ENCODE data around the gene STK40. TPM values are rescaled to one million over a fixed set of nuclear protein-coding genes. Genes with fewer than 3 reads are reported as not detected.

The STK40 gene
- polyA plus RNA-seq, 2 of the 4 experiments (the other 2 are of a cell fraction) = 6.0 to 8.9 TPM

DNA sequence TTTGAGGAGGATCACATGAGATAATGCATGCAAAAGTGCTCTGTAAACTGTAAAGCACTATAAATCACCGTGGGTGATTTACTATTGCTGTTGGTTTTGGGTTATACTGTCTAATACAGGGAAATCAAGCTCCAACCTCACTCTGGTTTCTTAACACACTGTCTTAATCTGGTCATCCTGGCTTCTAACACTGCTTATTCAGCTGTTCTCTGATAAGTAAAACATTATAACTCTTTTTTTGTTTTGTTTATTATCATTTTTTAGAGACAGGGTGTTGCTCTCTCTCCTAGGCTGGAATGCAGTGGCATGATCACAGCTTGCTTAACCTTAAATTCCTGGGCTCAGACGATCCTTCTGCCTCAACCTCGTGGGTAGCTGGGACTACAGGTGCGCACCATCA is 33.8 kb upstream of the STK40 start:
- H3K9me3 ChIP-seq = no peaks in the 10 kb centered on the region
- H3K4me2 ChIP-seq = no peak overlapping the region
- no peak for DNase-seq (ENCODE audit: low read depth in 1 of 2, low spot score in 1 of 2)
- POLR2A ChIA-PET = interaction anchor here (1.0 kb wide), 1 partner anchor 33 kb away, joined by 3 read pairs; no protein-coding TSS in a partner anchor
- ATAC-seq = no peak
- WGBS (ENCODE audit: missing lambda C conversion rate) = 74% methylated on average over 4 of the region's 4 CpGs
- TF ChIP-seq RNF2 (IDR thresholded peaks at IDR 0.05; ENCODE audit: borderline replicate concordance, low read depth) (no peak), ZC3H11A (IDR thresholded peaks at IDR 0.05) (no peak), POLR2A (IDR thresholded peaks at IDR 0.05; ENCODE audit: low read length) (no peak), ESRRA (IDR thresholded peaks at IDR 0.05; ENCODE audit: borderline replicate concordance, low read length) (no peak), HEYL (CRISPR knock-in tag; IDR thresholded peaks at IDR 0.05) (no peak), USF2 (IDR thresholded peaks at IDR 0.05) (no peak), PHF8 (IDR thresholded peaks at IDR 0.05; ENCODE audit: borderline replicate concordance, low read depth) (no peak), SMC3 (IDR thresholded peaks at IDR 0.05) (no peak), NR3C1 (IDR thresholded peaks at IDR 0.05) (no peak), ZSCAN20 (CRISPR knock-in tag; IDR thresholded peaks at IDR 0.05) (no peak), KDM1A (IDR thresholded peaks at IDR 0.05; ENCODE audit: low read depth) (no peak), TFCP2L1 (CRISPR knock-in tag; IDR thresholded peaks at IDR 0.05) (no peak), FOXS1 (CRISPR knock-in tag; IDR thresholded peaks at IDR 0.05) (no peak), HOXA7 (CRISPR knock-in tag; IDR thresholded peaks at IDR 0.05) (no peak), SREBF2 (IDR thresholded peaks at IDR 0.05) (no peak), RFX5 (IDR thresholded peaks at IDR 0.05) (no peak), POLR2AphosphoS2 (conservative IDR thresholded peaks at IDR 0.05; ENCODE audit: low read length) (no peak)
- TF ChIP-seq, protein P1, sequence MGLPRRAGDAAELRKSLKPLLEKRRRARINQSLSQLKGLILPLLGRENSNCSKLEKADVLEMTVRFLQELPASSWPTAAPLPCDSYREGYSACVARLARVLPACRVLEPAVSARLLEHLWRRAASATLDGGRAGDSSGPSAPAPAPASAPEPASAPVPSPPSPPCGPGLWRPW (IDR thresholded peaks at IDR 0.05) = no peak
- TF ChIP-seq, protein P2, sequence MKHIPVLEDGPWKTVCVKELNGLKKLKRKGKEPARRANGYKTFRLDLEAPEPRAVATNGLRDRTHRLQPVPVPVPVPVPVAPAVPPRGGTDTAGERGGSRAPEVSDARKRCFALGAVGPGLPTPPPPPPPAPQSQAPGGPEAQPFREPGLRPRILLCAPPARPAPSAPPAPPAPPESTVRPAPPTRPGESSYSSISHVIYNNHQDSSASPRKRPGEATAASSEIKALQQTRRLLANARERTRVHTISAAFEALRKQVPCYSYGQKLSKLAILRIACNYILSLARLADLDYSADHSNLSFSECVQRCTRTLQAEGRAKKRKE (CRISPR knock-in tag; IDR thresholded peaks at IDR 0.05; ENCODE audit: low read depth) = no peak
- TF ChIP-seq, protein P3, sequence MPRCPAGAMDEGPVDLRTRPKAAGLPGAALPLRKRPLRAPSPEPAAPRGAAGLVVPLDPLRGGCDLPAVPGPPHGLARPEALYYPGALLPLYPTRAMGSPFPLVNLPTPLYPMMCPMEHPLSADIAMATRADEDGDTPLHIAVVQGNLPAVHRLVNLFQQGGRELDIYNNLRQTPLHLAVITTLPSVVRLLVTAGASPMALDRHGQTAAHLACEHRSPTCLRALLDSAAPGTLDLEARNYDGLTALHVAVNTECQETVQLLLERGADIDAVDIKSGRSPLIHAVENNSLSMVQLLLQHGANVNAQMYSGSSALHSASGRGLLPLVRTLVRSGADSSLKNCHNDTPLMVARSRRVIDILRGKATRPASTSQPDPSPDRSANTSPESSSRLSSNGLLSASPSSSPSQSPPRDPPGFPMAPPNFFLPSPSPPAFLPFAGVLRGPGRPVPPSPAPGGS (IDR thresholded peaks at IDR 0.05) = no peak
- CTCF ChIA-PET = interaction anchor here (0.6 to 2.4 kb wide), 11 partner anchors 19 to 323 kb away, joined by 3 to 30 read pairs (median 4); partner anchors contain the start of gene LSM10
- peaks cover 7% of the 10 kb centered on the region; the same call in 2 of the 3 replicates for H3K4me1 ChIP-seq
- no peak overlapping the region for H3K4me3 ChIP-seq
- no peak for FAIRE-seq
- no peak overlapping the region for H3K27ac ChIP-seq

- DNase-seq (ENCODE audit: low read depth in 1 of 2, low spot score in 1 of 2) (no peak), ATAC-seq (no peak), FAIRE-seq (no peak)
- POLR2A ChIA-PET = no interaction called here
- H3K4me1 ChIP-seq = peaks cover 7% of the 10 kb centered on the region; the same call in 2 of the 3 replicates
- 74% methylated on average over 3 of the region's 3 CpGs for WGBS (ENCODE audit: missing lambda C conversion rate)
- no peak overlapping the region for H3K27ac ChIP-seq
- no peak for TF ChIP-seq ELK1 (IDR thresholded peaks at IDR 0.05; ENCODE audit: low read depth, low read length)
- no peak for TF ChIP-seq HMGXB4 (CRISPR knock-in tag; IDR thresholded peaks at IDR 0.05; ENCODE audit: borderline replicate concordance)
- no peak for TF ChIP-seq HOXA7 (CRISPR knock-in tag; IDR thresholded peaks at IDR 0.05)
- TF ChIP-seq JUNB (IDR thresholded peaks at IDR 0.05) = no peak
- no peak for TF ChIP-seq RCOR1 (IDR thresholded peaks at IDR 0.05; ENCODE audit: low read depth, low read length)
- TF ChIP-seq TP53 (CRISPR knock-in tag; IDR thresholded peaks at IDR 0.05) = no peak
- no peak for TF ChIP-seq CBX8 (IDR thresholded peaks at IDR 0.05)
- TF ChIP-seq, protein P3 (IDR thresholded peaks at IDR 0.05) = no peak
- no peak for TF ChIP-seq POLR2AphosphoS2 (conservative IDR thresholded peaks at IDR 0.05; ENCODE audit: low read length)
- TF ChIP-seq MAZ (IDR thresholded peaks at IDR 0.05; ENCODE audit: borderline replicate concordance, low read depth, low read length) = no peak
- TF ChIP-seq TFCP2L1 (CRISPR knock-in tag; IDR thresholded peaks at IDR 0.05) = no peak
- no peak for TF ChIP-seq MYC (IDR thresholded peaks at IDR 0.05; ENCODE audit: borderline replicate concordance, low read length)
- H3K9me3 ChIP-seq = no peaks in the 10 kb centered on the region
- CTCF ChIA-PET = interaction anchor here (0.6 to 2.4 kb wide), 6 partner anchors 50 to 322 kb away, joined by 3 to 30 read pairs (median 4); no protein-coding TSS in a partner anchor
- H3K4me3 ChIP-seq = no peak overlapping the region
- H3K4me2 ChIP-seq = no peak overlapping the region
These were observed 33.4 kb upstream of the STK40 start for GRCh38 chr1:36419140-36419539.

All from A549 (cell line).